ENCODE data around the gene MYO15A.
A peak's percentile ranks its signal among the peaks of the same experiment; 100 is the strongest.
"Not testable (repeated sequence)": the region's sequence is repeated elsewhere in the genome, so short reads cannot be mapped to it uniquely, and the experiment has no call there.

Gene MYO15A

DNA sequence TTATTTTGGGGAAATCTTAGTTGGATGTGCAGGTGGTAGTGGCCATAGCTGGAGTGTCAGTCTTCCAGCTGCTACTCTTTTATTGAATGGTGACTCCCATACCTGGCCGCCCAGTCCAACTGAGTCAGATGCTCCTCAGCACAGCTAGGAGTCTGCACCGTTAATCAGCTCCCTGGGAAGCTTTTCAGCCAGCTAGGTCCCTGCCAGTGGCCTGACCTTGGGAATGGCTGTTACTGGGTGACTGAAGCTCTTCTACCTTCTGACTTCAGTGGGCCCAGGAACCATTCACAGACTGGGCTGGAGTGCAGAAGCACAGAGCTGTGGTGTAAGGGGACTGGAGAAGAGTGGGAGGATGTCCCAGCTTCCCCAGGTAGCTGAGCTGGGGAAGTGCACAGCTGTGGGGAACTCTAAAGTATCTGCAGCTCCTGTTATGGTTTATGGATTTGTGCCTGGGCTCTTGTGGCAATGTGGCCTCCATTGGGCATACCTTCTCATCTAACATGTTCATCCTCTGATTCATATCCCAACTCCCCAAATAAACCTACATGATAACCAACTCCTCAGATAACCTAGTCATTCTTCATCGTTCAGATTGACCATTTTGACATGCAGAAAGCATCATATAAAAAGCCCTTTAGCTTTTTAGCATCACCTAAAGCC, 89.1 kb downstream of the MYO15A start:
- Histone ChIP-seq H3K4me3 (ENCODE audit: low read length in 2 of 2) (no peak overlapping the region), H3K4me1 (ENCODE audit: control insufficient read depth, insufficient read depth, low read length) (peaks cover 37% of the 10 kb centered on the region), H3K9me3 (ENCODE audit: control insufficient read depth in 2 of 2, low read length in 2 of 2) (no peaks in the 10 kb centered on the region), H3K9ac (ENCODE audit: low read length in 2 of 2) (no peak overlapping the region), H3K36me3 (ENCODE audit: control insufficient read depth in 2 of 2, insufficient read depth in 2 of 2, low read length in 2 of 2) (peaks cover 50 to 52% of the 10 kb centered on the region in 2 donors), H3K27ac (ENCODE audit: low read length) (no peak overlapping the region), H3K27me3 (ENCODE audit: control insufficient read depth in 1 of 2, insufficient read depth in 2 of 2, low read length in 2 of 2) (no peaks in the 10 kb centered on the region)

DNA sequence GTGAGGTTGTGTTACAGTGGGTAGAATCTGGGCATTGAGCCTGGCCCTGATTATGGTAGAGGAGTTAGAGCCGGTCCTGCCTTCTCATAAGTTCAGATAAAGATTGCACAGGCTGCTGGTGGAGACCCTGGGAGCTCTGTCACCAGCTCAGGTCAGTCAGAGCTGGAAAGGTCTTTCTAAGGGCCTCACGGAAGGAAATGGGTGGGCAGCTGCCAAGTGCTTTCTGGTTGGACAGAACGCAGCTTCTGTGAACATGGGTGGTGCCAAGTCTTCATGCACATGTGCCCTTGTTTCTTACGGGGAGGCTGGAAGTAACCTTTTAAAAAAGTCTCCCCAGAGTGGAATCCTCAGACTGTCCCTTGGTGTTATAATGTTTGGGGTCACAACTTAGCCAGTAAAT, 90.0 kb downstream of the MYO15A start:
- Histone ChIP-seq H3K9me3 (ENCODE audit: control insufficient read depth in 2 of 2, low read length in 2 of 2) (no peaks in the 10 kb centered on the region), H3K9ac (ENCODE audit: low read length in 2 of 2) (no peak overlapping the region), H3K4me1 (ENCODE audit: control insufficient read depth, insufficient read depth, low read length) (peaks cover 36% of the 10 kb centered on the region)

DNA sequence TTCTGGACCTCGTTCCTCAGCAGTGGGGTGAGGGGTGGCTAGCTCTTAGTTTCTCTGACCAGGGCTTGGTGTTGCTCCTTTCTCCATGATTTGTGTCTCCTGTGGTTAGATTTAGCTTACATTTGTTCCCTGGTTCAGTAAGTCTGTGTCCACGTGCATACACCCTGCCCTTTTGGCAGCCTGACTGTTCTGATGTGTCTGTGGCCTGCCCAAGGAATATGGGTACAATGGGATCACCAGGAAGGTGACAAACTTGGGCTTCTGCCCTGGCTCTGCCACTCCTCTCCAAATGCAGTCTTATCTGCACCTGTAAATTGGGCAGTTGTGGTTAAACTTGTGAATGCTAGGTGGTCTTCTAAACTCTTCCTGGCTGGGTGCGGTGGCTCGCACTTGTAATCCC, 92.6 kb downstream of the MYO15A start:
- no peaks in the 10 kb centered on the region for H3K27me3 ChIP-seq (ENCODE audit: control insufficient read depth in 1 of 2, insufficient read depth in 2 of 2, low read length in 2 of 2)
- no peak overlapping the region for H3K4me3 ChIP-seq (ENCODE audit: low read length in 2 of 2)
- H3K27ac ChIP-seq (ENCODE audit: low read length) = no peak overlapping the region
- peaks cover 46 to 58% of the 10 kb centered on the region in 2 donors for H3K36me3 ChIP-seq (ENCODE audit: control insufficient read depth in 2 of 2, insufficient read depth in 2 of 2, low read length in 2 of 2)
- no peak overlapping the region for H3K9ac ChIP-seq (ENCODE audit: low read length in 2 of 2)
- H3K4me1 ChIP-seq (ENCODE audit: control insufficient read depth, insufficient read depth, low read length) = peaks cover 37% of the 10 kb centered on the region
- no peaks in the 10 kb centered on the region for H3K9me3 ChIP-seq (ENCODE audit: control insufficient read depth in 2 of 2, low read length in 2 of 2)

More for the DNA sequence above, 90.0 kb downstream of the MYO15A start:
- no peaks in the 10 kb centered on the region for H3K27me3 ChIP-seq (ENCODE audit: control insufficient read depth in 1 of 2, insufficient read depth in 2 of 2, low read length in 2 of 2)
- peaks cover 52 to 56% of the 10 kb centered on the region in 2 donors for H3K36me3 ChIP-seq (ENCODE audit: control insufficient read depth in 2 of 2, insufficient read depth in 2 of 2, low read length in 2 of 2)
- H3K4me3 ChIP-seq (ENCODE audit: low read length in 2 of 2) = peak overlapping the region in 1 of 2 donors; percentile 15
- no peak overlapping the region for H3K27ac ChIP-seq (ENCODE audit: low read length)

DNA sequence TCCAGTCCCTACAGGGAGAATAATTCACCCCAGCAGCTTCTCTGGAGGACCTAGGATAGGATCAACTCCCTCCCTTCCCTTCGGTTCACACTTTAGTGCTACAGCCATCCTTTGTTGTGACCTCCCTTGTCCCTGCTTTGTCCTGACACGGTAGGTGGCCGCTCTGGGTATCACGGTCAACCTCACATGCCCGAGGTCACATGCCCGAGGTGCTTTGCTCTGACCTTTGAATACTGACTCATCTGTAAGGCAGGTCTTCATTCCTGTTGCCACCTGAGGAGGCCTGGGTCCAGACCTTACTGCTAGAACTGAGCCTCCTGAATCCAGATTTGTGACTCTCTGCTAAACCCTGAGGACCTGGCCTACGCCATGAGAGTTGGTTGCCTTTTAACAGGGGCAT, 94.8 kb downstream of the MYO15A start:
- H3K9ac ChIP-seq (ENCODE audit: low read length in 2 of 2) = no peak overlapping the region
- no peak overlapping the region for H3K27ac ChIP-seq (ENCODE audit: low read length)
- H3K4me1 ChIP-seq (ENCODE audit: control insufficient read depth, insufficient read depth, low read length) = peaks cover 24% of the 10 kb centered on the region
- H3K27me3 ChIP-seq (ENCODE audit: control insufficient read depth in 1 of 2, insufficient read depth in 2 of 2, low read length in 2 of 2) = no peaks in the 10 kb centered on the region
- no peak overlapping the region for H3K4me3 ChIP-seq (ENCODE audit: low read length in 2 of 2)
- H3K9me3 ChIP-seq (ENCODE audit: control insufficient read depth in 2 of 2, low read length in 2 of 2) = no peaks in the 10 kb centered on the region
- H3K36me3 ChIP-seq (ENCODE audit: control insufficient read depth in 2 of 2, insufficient read depth in 2 of 2, low read length in 2 of 2) = peaks cover 43 to 57% of the 10 kb centered on the region in 2 donors

DNA sequence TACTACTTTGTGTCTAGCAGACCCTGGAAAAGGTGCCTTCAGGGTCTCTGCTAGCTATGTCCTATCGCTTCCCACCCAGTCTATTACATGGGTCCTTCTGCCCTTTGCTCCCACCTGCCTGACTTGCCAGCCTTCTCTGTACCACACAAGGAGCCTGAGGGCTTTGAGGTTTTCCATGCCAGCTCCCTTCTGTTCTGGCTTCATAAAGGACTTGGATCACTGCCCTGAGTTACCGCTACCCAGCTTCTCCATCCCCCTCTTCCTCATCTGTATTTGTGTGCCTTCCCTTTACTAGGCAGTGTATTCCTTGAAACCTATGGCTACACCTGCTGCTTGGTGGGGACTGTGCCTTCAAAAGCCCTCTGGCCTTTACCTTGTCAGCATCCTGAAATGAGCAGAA, 97.3 kb downstream of the MYO15A start:
- Histone ChIP-seq H3K4me1 (ENCODE audit: control insufficient read depth, insufficient read depth, low read length) (peaks cover 7% of the 10 kb centered on the region), H3K4me3 (ENCODE audit: low read length in 2 of 2) (no peak overlapping the region), H3K9ac (ENCODE audit: low read length in 2 of 2) (no peak overlapping the region), H3K36me3 (ENCODE audit: control insufficient read depth in 2 of 2, insufficient read depth in 2 of 2, low read length in 2 of 2) (peaks cover 55 to 58% of the 10 kb centered on the region in 2 donors), H3K27ac (ENCODE audit: low read length) (peak overlapping the region; percentile 11), H3K9me3 (ENCODE audit: control insufficient read depth in 2 of 2, low read length in 2 of 2) (no peaks in the 10 kb centered on the region), H3K27me3 (ENCODE audit: control insufficient read depth in 1 of 2, insufficient read depth in 2 of 2, low read length in 2 of 2) (no peaks in the 10 kb centered on the region)

DNA sequence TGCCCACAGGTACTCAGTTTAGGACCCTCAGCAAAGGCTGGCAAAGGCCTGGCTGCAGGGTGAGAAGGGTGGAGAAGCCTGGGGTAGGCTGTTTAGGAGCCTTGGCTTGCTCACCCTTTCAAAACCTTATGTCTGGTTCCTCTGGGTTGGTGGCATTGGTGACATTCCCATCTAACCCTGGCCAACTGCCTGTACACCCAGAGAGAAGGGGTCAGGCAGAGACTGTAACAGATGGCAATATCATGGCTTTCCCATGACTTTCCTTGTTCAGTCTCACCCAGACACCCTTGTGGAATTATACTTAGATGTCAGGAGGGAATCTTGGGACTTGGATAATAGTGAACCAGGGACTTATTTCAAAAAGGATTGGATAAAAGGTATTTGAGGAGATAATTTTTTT, 98.4 kb downstream of the MYO15A start:
- Histone ChIP-seq H3K9ac (ENCODE audit: low read length in 2 of 2) (no peak overlapping the region), H3K36me3 (ENCODE audit: control insufficient read depth in 2 of 2, insufficient read depth in 2 of 2, low read length in 2 of 2) (peaks cover 54 to 56% of the 10 kb centered on the region in 2 donors), H3K4me3 (ENCODE audit: low read length in 2 of 2) (no peak overlapping the region), H3K27ac (ENCODE audit: low read length) (no peak overlapping the region), H3K27me3 (ENCODE audit: control insufficient read depth in 1 of 2, insufficient read depth in 2 of 2, low read length in 2 of 2) (no peaks in the 10 kb centered on the region), H3K9me3 (ENCODE audit: control insufficient read depth in 2 of 2, low read length in 2 of 2) (no peaks in the 10 kb centered on the region), H3K4me1 (ENCODE audit: control insufficient read depth, insufficient read depth, low read length) (peaks cover 7% of the 10 kb centered on the region)

DNA sequence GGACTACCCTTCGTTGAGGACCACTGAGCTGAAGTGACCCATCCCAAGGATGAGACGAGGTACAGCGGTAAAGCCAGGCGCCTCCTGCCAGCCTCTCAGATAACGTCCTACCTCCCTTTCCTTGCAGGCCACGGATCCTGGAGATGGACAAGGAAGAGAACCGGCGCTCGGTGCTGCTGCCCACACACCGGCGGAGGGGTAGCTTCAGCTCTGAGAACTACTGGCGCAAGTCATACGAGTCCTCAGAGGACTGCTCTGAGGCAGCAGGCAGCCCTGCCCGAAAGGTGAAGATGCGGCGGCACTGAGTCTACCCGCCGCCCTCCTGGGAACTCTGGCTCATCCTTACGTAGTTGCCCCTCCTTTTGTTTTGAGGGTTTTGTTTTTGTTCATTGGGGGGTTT, 99.5 kb downstream of the MYO15A start:
- no peak overlapping the region for H3K9ac ChIP-seq (ENCODE audit: low read length in 2 of 2)
- H3K27me3 ChIP-seq (ENCODE audit: control insufficient read depth in 1 of 2, insufficient read depth in 2 of 2, low read length in 2 of 2) = no peaks in the 10 kb centered on the region
- H3K36me3 ChIP-seq (ENCODE audit: control insufficient read depth in 2 of 2, insufficient read depth in 2 of 2, low read length in 2 of 2) = peaks cover 52 to 54% of the 10 kb centered on the region in 2 donors
- peaks cover 7% of the 10 kb centered on the region for H3K4me1 ChIP-seq (ENCODE audit: control insufficient read depth, insufficient read depth, low read length)
- no peak overlapping the region for H3K27ac ChIP-seq (ENCODE audit: low read length)
- H3K9me3 ChIP-seq (ENCODE audit: control insufficient read depth in 2 of 2, low read length in 2 of 2) = no peaks in the 10 kb centered on the region
- no peak overlapping the region for H3K4me3 ChIP-seq (ENCODE audit: low read length in 2 of 2)

DNA sequence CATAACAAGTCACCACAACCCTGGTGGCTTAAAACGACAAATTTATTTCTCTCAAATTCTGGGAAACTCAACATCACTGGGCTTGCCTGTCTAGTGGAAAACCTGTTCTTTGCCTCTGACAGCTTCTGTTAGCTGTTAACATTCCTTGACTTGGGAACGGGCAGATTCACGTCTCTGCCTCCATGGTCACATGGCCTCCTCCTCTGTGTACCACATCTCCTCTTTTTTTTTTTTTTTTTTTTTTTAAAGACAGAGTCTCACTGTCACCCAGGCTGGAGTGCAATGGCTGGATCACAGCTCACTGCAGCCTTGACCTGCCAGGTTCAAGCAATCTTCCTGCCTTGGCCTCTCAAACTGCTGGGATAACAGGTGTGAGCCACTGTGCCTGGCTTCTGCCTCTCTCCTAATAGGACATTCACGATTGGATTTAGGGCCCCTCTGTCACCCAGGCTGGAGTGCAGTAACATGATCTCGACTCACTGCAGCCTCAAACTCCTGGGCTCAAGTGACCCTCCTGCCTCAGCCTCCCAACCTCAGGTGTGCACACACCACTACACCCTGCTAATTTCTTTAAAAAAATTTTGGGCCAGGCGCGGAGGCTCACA, 105.2 kb downstream of the MYO15A start:
- Histone ChIP-seq H3K27ac (ENCODE audit: low read length) (no peak overlapping the region), H3K9me3 (ENCODE audit: control insufficient read depth in 2 of 2, low read length in 2 of 2) (no peaks in the 10 kb centered on the region), H3K36me3 (ENCODE audit: control insufficient read depth in 2 of 2, insufficient read depth in 2 of 2, low read length in 2 of 2) (peaks cover 16 to 20% of the 10 kb centered on the region in 2 donors), H3K4me1 (ENCODE audit: control insufficient read depth, insufficient read depth, low read length) (no peaks in the 10 kb centered on the region), H3K4me3 (ENCODE audit: low read length in 2 of 2) (no peak overlapping the region), H3K9ac (ENCODE audit: low read length in 2 of 2) (no peak overlapping the region), H3K27me3 (ENCODE audit: control insufficient read depth in 1 of 2, insufficient read depth in 2 of 2, low read length in 2 of 2) (no peaks in the 10 kb centered on the region)

DNA sequence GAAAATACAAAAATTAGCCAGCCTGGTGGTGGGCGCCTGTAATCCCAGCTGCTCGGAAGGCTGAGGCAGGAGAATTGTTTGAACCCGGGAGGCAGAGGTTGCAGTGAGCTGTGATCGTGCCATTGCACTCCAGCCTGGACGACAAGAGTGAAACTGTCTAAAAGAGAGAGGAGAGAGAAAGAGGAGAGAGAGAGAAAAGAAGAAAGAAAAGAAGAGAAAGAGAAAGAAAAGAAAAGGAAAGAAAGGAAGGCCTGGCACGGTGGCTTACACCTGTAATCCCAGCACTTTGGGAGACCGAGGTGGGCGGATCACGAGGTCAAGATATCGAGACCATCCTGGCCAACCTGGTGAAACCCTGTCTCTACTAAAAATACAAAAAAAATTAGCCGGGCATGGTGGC, 108.3 kb downstream of the MYO15A start:
- not testable (repeated sequence) for H3K27ac ChIP-seq (ENCODE audit: low read length); H3K4me3 ChIP-seq (ENCODE audit: low read length in 2 of 2); H3K27me3 ChIP-seq (ENCODE audit: control insufficient read depth in 1 of 2, insufficient read depth in 2 of 2, low read length in 2 of 2); H3K9ac ChIP-seq (ENCODE audit: low read length in 2 of 2); H3K9me3 ChIP-seq (ENCODE audit: control insufficient read depth in 2 of 2, low read length in 2 of 2); H3K36me3 ChIP-seq (ENCODE audit: control insufficient read depth in 2 of 2, insufficient read depth in 2 of 2, low read length in 2 of 2); H3K4me1 ChIP-seq (ENCODE audit: control insufficient read depth, insufficient read depth, low read length)

DNA sequence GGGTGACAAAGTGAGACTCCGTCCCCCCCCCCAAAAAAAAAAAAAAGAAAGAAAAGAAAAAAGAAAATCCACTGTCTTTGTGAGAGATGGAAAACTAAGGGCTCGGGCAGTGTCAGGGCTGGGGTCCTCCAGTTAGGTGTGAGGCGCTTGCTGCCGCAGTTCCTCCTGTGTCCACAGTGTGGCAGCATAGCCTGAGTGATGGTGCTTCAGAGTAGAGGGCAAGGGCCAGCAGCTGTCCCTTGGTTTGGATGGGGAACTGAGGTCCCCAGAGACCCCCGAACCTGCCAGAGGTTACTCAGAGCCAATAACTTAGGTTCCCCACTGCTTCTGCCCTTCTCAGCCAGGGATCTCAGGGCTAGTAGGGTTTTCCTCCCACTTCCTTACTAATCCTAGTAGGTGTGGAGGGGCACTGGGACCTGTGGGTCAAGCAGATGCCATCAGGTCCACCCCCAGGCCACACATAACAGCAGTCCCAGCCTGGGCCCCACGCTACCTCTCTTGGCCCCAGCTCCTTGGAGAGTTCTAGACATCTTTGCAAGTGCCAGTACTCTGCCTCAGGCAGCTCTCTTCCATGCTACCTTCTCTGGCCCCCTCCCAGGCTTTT, 109.0 kb downstream of the MYO15A start:
- Histone ChIP-seq H3K36me3 (ENCODE audit: control insufficient read depth in 2 of 2, insufficient read depth in 2 of 2, low read length in 2 of 2) (no peaks in the 10 kb centered on the region), H3K4me1 (ENCODE audit: control insufficient read depth, insufficient read depth, low read length) (peaks cover 5% of the 10 kb centered on the region), H3K27me3 (ENCODE audit: control insufficient read depth in 1 of 2, insufficient read depth in 2 of 2, low read length in 2 of 2) (no peaks in the 10 kb centered on the region), H3K4me3 (ENCODE audit: low read length in 2 of 2) (no peak overlapping the region), H3K9ac (ENCODE audit: low read length in 2 of 2) (no peak overlapping the region), H3K9me3 (ENCODE audit: control insufficient read depth in 2 of 2, low read length in 2 of 2) (no peaks in the 10 kb centered on the region), H3K27ac (ENCODE audit: low read length) (no peak overlapping the region)

All from stomach smooth muscle (tissue), 2 donors.